Measurements from ENCODE around the gene DNAJC19. TPM values are rescaled to one million over a fixed set of nuclear protein-coding genes. Genes with fewer than 3 reads are reported as not detected.

Gene DNAJC19
- total and polyA plus RNA-seq, 12 donors: 29.4 to 119 (median 75.7) TPM

GRCh38 chr3:180973543-180973942, 16.0 kb downstream of the DNAJC19 start:
- peaks cover 0 to 31% of the 10 kb centered on the region in 2 donors for H3K36me3 ChIP-seq (replicated peaks in 1 of 2)
- no peaks in the 10 kb centered on the region for H3K4me1 ChIP-seq (replicated peaks in 1 of 2)
- H3K4me3 ChIP-seq: no peak overlapping the region
- no peak overlapping the region for H3K27ac ChIP-seq
- intact Hi-C loops (cut with DNase I): no loop called here
- no peak for DNase-seq
- H3K9me3 ChIP-seq (replicated peaks in 1 of 3): no peaks in the 10 kb centered on the region
- no peak for TF ChIP-seq POLR2A (IDR thresholded peaks at IDR 0.05)
- no peak for TF ChIP-seq CTCF (IDR thresholded peaks at IDR 0.05)
- WGBS, 4 donors: 84 to 89% (median 86%) methylated on average over 2 of the region's 2 CpGs
- H3K27me3 ChIP-seq: no peaks in the 10 kb centered on the region

GRCh38 chr3:180970931-180971330, 18.6 kb downstream of the DNAJC19 start:
- Histone ChIP-seq H3K27me3 (no peaks in the 10 kb centered on the region), H3K4me1 (replicated peaks in 1 of 2) (no peaks in the 10 kb centered on the region), H3K27ac (no peak overlapping the region), H3K4me3 (no peak overlapping the region), H3K9me3 (replicated peaks in 1 of 3) (no peaks in the 10 kb centered on the region), H3K36me3 (replicated peaks in 1 of 2) (peaks cover 0 to 47% of the 10 kb centered on the region in 2 donors)
- 96 to 98% (median 97%) methylated on average over 6 of the region's 6 CpGs for WGBS, 4 donors
- intact Hi-C loops (cut with DNase I): no loop called here
- no peak for DNase-seq
- no peak for TF ChIP-seq POLR2A (IDR thresholded peaks at IDR 0.05)
- TF ChIP-seq CTCF (IDR thresholded peaks at IDR 0.05): no peak

GRCh38 chr3:180962530-180962929, 27.0 kb downstream of the DNAJC19 start:
- no peaks in the 10 kb centered on the region for H3K4me1 ChIP-seq (replicated peaks in 1 of 2)
- H3K27ac ChIP-seq: no peak overlapping the region
- DNase-seq: no peak
- H3K9me3 ChIP-seq (replicated peaks in 1 of 3): no peaks in the 10 kb centered on the region
- intact Hi-C loops (cut with DNase I): no loop called here
- TF ChIP-seq CTCF (IDR thresholded peaks at IDR 0.05): no peak
- TF ChIP-seq POLR2A (IDR thresholded peaks at IDR 0.05): no peak
- no peaks in the 10 kb centered on the region for H3K27me3 ChIP-seq
- H3K4me3 ChIP-seq: no peak overlapping the region
- 91 to 100% (median 94%) methylated on average over 1 of the region's 1 CpG for WGBS, 4 donors
- H3K36me3 ChIP-seq (replicated peaks in 1 of 2): peaks cover 0 to 57% of the 10 kb centered on the region in 2 donors

- Histone ChIP-seq H3K4me1 (replicated peaks in 1 of 2) (no peaks in the 10 kb centered on the region), H3K36me3 (replicated peaks in 1 of 2) (peaks cover 0 to 53% of the 10 kb centered on the region in 2 donors), H3K9me3 (replicated peaks in 1 of 3) (no peaks in the 10 kb centered on the region), H3K27me3 (no peaks in the 10 kb centered on the region), H3K27ac (no peak overlapping the region), H3K4me3 (no peak overlapping the region)
- 91 to 98% (median 96%) methylated on average over 1 of the region's 1 CpG for WGBS, 4 donors
- intact Hi-C loops (cut with DNase I): no loop called here
- TF ChIP-seq CTCF (IDR thresholded peaks at IDR 0.05): no peak
- TF ChIP-seq POLR2A (IDR thresholded peaks at IDR 0.05): no peak
- no peak for DNase-seq
Measured at GRCh38 chr3:180961552-180961951, 28.0 kb downstream of the DNAJC19 start.

Measured in adrenal gland (tissue), 12 donors.